Glutamatergic neuron (in vitro differentiated cells): ENCODE measurements around the gene SGCA. TPM values are rescaled to one million over a fixed set of nuclear protein-coding genes. Genes with fewer than 3 reads are reported as not detected.
A peak's percentile ranks its signal among the peaks of the same experiment; 100 is the strongest.

Experiments used
- DNase-seq: peaks from one replicate; pipeline ENCODE4 v3.0.0; 2022
- H3K27ac Mint-ChIP-seq: one replicate; pipeline ENCODE4 v1.8.0; 2020; ENCODE audit warnings: mild to moderate bottlenecking, mixed read lengths, inconsistent platforms; ENCODE audit not compliant: unreplicated experiment
- H3K27me3 Mint-ChIP-seq: one replicate; pipeline ENCODE4 v1.8.0; 2020; ENCODE audit warnings: mild to moderate bottlenecking, moderate library complexity, mixed read lengths, inconsistent platforms; ENCODE audit not compliant: unreplicated experiment
- H3K36me3 Mint-ChIP-seq: one replicate; pipeline ENCODE4 v1.8.0; 2020; ENCODE audit warnings: mild to moderate bottlenecking, mixed read lengths, inconsistent platforms; ENCODE audit not compliant: unreplicated experiment
- H3K4me1 Mint-ChIP-seq: one replicate; pipeline ENCODE4 v1.8.0; 2020; ENCODE audit warnings: mild to moderate bottlenecking, low read depth, mixed read lengths, inconsistent platforms; ENCODE audit not compliant: unreplicated experiment
- H3K4me3 Mint-ChIP-seq: one replicate; pipeline ENCODE4 v1.8.0; 2020; ENCODE audit warnings: mild to moderate bottlenecking, mixed read lengths, inconsistent platforms; ENCODE audit not compliant: unreplicated experiment
- H3K9me3 Mint-ChIP-seq: one replicate; pipeline ENCODE4 v1.8.0; 2020; ENCODE audit warnings: mild to moderate bottlenecking, moderate library complexity, mixed read lengths, inconsistent platforms; ENCODE audit not compliant: unreplicated experiment
- CTCF ChIP-seq: fragments of 200-600 bp; sonication (generic); IDR thresholded peaks from one replicate; pipeline ENCODE4 v1.5.0; 2021; ENCODE audit not compliant: partially characterized antibody, unreplicated experiment
- total RNA-seq: library from RNA; stranded (reverse); fragmentation: NEBNext Ultra II Directional; extraction: Animal tissue kit (Norgen Biotek cat#: 25700); gene quantifications from one replicate; pipeline ENCODE4 v1.2.1, GENCODE V29; 2021; ENCODE audit not compliant: unreplicated experiment

SGCA gene
- total RNA-seq, 1 donor from 2014 or later, result 1.3 TPM

DNA sequence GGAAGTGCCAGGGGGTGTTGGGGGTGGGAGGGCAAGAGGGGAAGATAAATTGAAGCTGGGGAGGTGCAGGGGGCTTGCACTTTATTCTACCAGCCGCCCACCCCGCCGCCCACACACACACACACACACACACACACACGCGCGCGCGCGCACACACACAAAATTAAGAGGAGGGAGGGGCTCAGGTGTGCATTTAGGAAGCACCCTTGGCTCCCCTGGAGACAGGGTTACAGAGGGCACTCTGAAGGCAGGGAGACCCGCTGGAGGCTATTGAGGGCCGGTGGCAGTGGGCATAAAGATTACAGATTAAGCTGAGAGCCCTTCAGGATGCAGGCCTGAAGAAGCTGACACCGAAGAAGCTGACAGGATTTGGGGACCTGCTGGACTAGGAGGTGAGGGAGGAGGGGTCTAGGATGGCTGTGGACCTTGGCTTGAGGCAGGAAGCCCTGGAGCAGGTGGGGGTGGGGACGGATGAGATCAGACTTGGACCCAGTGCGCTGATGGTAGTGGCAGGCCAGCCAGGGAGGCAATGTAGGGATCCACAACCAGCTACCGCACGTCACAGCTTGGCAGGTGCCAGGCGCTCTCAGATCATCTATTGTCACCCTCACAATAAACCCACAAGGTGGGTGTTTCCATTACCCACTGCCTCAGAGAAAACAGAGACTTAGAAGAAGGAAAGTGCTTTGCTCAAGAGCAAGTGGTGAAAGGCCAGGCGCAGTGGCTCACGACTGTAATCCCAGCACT is 35.1 kb upstream of the SGCA start:
- TF ChIP-seq CTCF, result no peak
- H3K4me1 Mint-ChIP-seq, result peaks cover 23% of the 10 kb centered on the region
- no peak for DNase-seq
- no peaks in the 10 kb centered on the region for H3K36me3 Mint-ChIP-seq
- H3K27me3 Mint-ChIP-seq, result peaks cover 19% of the 10 kb centered on the region
- H3K27ac Mint-ChIP-seq, result peak overlapping the region; percentile 72
- peak overlapping the region; percentile 47 for H3K4me3 Mint-ChIP-seq
- peaks cover 11% of the 10 kb centered on the region for H3K9me3 Mint-ChIP-seq

GRCh38 chr17:50132104-50132794 is 33.6 kb upstream of the SGCA start:
- TF ChIP-seq CTCF, result no peak
- Mint-ChIP-seq H3K27ac (no peak overlapping the region), H3K4me3 (no peak overlapping the region), H3K36me3 (no peaks in the 10 kb centered on the region), H3K9me3 (peaks cover 13% of the 10 kb centered on the region), H3K4me1 (peaks cover 22% of the 10 kb centered on the region), H3K27me3 (peaks cover 24% of the 10 kb centered on the region)
- DNase-seq, result peak; percentile 7

DNA sequence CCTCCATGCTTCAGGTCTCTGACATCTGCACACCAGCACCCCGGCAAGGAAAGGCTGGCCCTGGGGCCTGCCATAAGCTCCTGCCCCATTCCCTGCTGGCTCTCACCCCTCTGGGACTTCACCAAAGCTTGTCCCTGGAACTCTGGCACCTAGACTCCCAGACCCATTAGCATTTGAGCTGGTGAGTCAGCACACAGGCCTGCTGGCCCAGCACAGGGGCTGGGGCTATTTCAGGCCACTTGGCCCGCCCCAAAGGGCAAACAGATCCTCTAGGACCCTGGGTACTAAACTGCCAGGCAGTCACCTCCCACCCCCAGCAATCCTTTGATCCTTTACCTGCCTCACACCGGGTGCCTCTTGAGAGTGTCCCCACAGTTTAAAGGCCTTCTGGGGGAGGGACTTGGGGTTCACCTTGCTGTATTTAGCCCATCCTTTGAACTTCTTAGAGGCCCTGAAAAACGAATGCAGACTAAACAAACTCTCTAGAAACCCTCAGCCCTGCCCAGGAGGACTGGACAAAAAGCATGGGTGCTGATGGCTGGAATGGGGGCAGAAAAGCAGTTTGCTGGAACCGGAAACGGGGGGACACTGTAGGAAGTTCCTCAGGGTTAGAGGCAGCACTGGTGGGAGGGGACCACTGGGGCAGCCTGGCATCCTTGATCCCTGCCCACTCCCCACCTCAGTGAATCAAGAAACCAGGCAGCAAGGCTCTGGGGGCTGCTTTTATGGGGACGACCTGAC is 32.6 kb upstream of the SGCA start:
- TF ChIP-seq CTCF, result no peak
- no peak overlapping the region for H3K4me3 Mint-ChIP-seq
- H3K27me3 Mint-ChIP-seq, result peaks cover 30% of the 10 kb centered on the region
- peaks cover 17% of the 10 kb centered on the region for H3K4me1 Mint-ChIP-seq
- peaks cover 15% of the 10 kb centered on the region for H3K9me3 Mint-ChIP-seq
- H3K36me3 Mint-ChIP-seq, result no peaks in the 10 kb centered on the region
- DNase-seq, result peak; percentile 7
- H3K27ac Mint-ChIP-seq, result no peak overlapping the region

DNA sequence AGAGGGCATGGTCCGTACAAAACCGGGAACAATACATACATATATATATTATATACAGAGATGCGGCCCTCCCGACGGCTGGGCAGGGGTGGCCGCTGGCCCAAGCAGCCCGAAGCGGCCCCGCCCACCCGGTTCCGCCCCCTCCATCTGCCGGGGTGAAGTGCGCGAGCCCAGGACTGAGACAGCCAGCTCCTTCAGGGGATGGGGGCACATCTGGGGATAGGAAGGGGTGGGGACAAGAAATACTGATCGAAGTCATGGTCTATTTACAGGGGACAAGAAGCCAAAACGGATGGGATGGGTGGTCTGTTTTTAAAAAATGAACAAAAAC is 32.1 kb upstream of the SGCA start:
- DNase-seq, result peak; percentile 57
- Mint-ChIP-seq H3K9me3 (peaks cover 12% of the 10 kb centered on the region), H3K27me3 (peaks cover 29% of the 10 kb centered on the region), H3K4me1 (peaks cover 19% of the 10 kb centered on the region), H3K36me3 (no peaks in the 10 kb centered on the region), H3K27ac (peak overlapping the region; percentile 2), H3K4me3 (peak overlapping the region; percentile 60)
- no peak for TF ChIP-seq CTCF
